NCI-H1092 treated with DMSO at 0.1 percent for 48 hours (cell line): ENCODE results near the gene L3MBTL4.
A peak's percentile ranks its signal among the peaks of the same experiment; 100 is the strongest.
"Not testable (repeated sequence)": the region's sequence is repeated elsewhere in the genome, so short reads cannot be mapped to it uniquely, and the experiment has no call there.

ENCODE experiments used
- DNase-seq: peaks from one replicate; lab custom pipeline; 2025; lab: John Stamatoyannopoulos, UW

The L3MBTL4 gene

GRCh38 chr18:6185782-6186181, 228.9 kb downstream of the L3MBTL4 start:
- DNase-seq, result not testable (repeated sequence)

- no peak for DNase-seq
Observed at GRCh38 chr18:6174983-6175745, 239.5 kb downstream of the L3MBTL4 start.

GRCh38 chr18:6170604-6171003, 244.1 kb downstream of the L3MBTL4 start:
- no peak for DNase-seq

- DNase-seq, result no peak
Observed at GRCh38 chr18:6161549-6161948, 253.2 kb downstream of the L3MBTL4 start.

GRCh38 chr18:6159426-6159825, 255.3 kb downstream of the L3MBTL4 start:
- no peak for DNase-seq

- no peak for DNase-seq
Observed at GRCh38 chr18:6158958-6159357, 255.8 kb downstream of the L3MBTL4 start.

- DNase-seq, result no peak
Observed at GRCh38 chr18:6156446-6156845, 258.3 kb downstream of the L3MBTL4 start.

- DNase-seq, result no peak
Observed at GRCh38 chr18:6155707-6156106, 259.0 kb downstream of the L3MBTL4 start.

GRCh38 chr18:6150430-6150829, 264.3 kb downstream of the L3MBTL4 start:
- no peak for DNase-seq

GRCh38 chr18:6146307-6146661, 268.4 kb downstream of the L3MBTL4 start:
- no peak for DNase-seq

GRCh38 chr18:6145645-6146306, 268.9 kb downstream of the L3MBTL4 start:
- DNase-seq, result no peak

- DNase-seq, result no peak
Observed at GRCh38 chr18:6139007-6139406, 275.7 kb downstream of the L3MBTL4 start.

GRCh38 chr18:6135901-6136300, 278.8 kb downstream of the L3MBTL4 start:
- not testable (repeated sequence) for DNase-seq

GRCh38 chr18:6135029-6135428, 279.7 kb downstream of the L3MBTL4 start:
- DNase-seq, result not testable (repeated sequence)

- DNase-seq, result no peak
Observed at GRCh38 chr18:6132751-6133368, 281.9 kb downstream of the L3MBTL4 start.

- peak; percentile 1 for DNase-seq
Observed at GRCh38 chr18:6120820-6121279, 293.9 kb downstream of the L3MBTL4 start.

- DNase-seq, result no peak
Observed at GRCh38 chr18:6119761-6120160, 294.9 kb downstream of the L3MBTL4 start.

GRCh38 chr18:6118080-6118479, 296.6 kb downstream of the L3MBTL4 start:
- no peak for DNase-seq

GRCh38 chr18:6115710-6116109, 299.0 kb downstream of the L3MBTL4 start:
- DNase-seq, result no peak

- no peak for DNase-seq
Observed at GRCh38 chr18:6113650-6114049, 301.1 kb downstream of the L3MBTL4 start.

- no peak for DNase-seq
Observed at GRCh38 chr18:6111726-6112125, 303.0 kb downstream of the L3MBTL4 start.

GRCh38 chr18:6109743-6110142, 305.0 kb downstream of the L3MBTL4 start:
- no peak for DNase-seq

- no peak for DNase-seq
Observed at GRCh38 chr18:6107794-6108193, 306.9 kb downstream of the L3MBTL4 start.
